ENCODE measurements around the gene BLACAT1.

The BLACAT1 gene

GRCh38 chr1:205448540-205449253 is 7.1 kb downstream of the BLACAT1 start:
- peak overlapping the region; percentile 68 for H3K27ac ChIP-seq (ENCODE audit: insufficient read depth, low read depth, low read length, poor library complexity, severe bottlenecking)
- no peaks in the 10 kb centered on the region for H3K27me3 ChIP-seq (ENCODE audit: control insufficient read depth, insufficient read depth, low read length, poor library complexity, severe bottlenecking)
- 11 to 13% methylated on average over 6 of the region's 6 CpGs for WGBS, 2 experiments
- no peaks in the 10 kb centered on the region for H3K36me3 ChIP-seq (ENCODE audit: control insufficient read depth, insufficient read depth, low read length)
- H3K9me3 ChIP-seq (ENCODE audit: control insufficient read depth, low read length), result no peaks in the 10 kb centered on the region
- no peak overlapping the region for H3K4me3 ChIP-seq (ENCODE audit: insufficient read depth, low read depth, low read length)
- H3K4me1 ChIP-seq (ENCODE audit: control insufficient read depth, insufficient read depth, low read length), result peaks cover 95% of the 10 kb centered on the region

DNA sequence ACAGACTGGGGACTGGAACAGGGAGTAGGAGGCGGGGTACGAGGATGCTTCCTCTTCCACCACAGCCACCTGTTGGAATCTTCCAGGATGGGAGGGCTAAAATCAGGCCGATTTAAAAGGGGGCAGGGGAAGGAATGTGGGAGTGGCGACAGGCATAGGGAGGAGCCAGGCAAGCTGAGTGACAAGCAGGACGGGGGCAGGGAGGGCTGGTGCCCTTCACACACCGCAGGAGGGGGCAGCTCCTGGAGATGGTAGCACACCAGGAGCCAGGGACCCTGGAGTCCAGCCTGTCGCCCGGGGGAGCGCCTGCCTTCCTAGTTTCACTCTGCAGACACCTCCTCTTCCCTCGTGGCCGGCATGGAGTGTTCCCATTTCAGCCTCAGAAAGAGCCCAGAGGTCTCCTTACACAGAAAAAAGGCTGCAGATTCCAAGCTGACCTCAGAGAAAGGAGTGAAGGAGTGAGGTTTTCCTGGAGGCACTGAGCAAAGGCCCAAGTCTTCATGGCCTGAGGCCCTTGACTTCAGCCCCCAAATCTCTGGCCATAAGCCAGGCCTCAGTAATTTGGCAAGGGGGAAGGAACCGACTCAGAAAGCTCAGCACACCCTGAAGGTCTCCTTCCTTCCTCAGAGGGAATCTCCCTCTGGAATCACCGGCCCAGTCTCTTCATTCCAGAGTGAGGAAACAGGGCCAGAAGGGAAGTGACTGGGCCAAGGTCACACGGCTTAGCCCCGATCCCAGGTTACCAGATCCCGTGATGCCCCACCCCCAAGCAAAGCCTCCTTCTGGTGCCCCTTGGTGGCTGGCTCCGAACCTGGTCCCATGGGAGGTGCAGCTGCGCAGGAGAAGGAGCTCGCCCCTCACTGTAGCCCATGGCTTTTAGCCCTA is 8.1 kb downstream of the BLACAT1 start:
- H3K4me1 ChIP-seq (ENCODE audit: control insufficient read depth, insufficient read depth, low read length), result peaks cover 94% of the 10 kb centered on the region
- no peaks in the 10 kb centered on the region for H3K9me3 ChIP-seq (ENCODE audit: control insufficient read depth, low read length)
- no peak overlapping the region for H3K4me3 ChIP-seq (ENCODE audit: insufficient read depth, low read depth, low read length)
- H3K27me3 ChIP-seq (ENCODE audit: control insufficient read depth, insufficient read depth, low read length, poor library complexity, severe bottlenecking), result no peaks in the 10 kb centered on the region
- H3K27ac ChIP-seq (ENCODE audit: insufficient read depth, low read depth, low read length, poor library complexity, severe bottlenecking), result peak overlapping the region; percentile 59
- H3K36me3 ChIP-seq (ENCODE audit: control insufficient read depth, insufficient read depth, low read length), result no peaks in the 10 kb centered on the region
- WGBS, 2 experiments, result 10 to 13% methylated on average over 19 of the region's 19 CpGs

DNA sequence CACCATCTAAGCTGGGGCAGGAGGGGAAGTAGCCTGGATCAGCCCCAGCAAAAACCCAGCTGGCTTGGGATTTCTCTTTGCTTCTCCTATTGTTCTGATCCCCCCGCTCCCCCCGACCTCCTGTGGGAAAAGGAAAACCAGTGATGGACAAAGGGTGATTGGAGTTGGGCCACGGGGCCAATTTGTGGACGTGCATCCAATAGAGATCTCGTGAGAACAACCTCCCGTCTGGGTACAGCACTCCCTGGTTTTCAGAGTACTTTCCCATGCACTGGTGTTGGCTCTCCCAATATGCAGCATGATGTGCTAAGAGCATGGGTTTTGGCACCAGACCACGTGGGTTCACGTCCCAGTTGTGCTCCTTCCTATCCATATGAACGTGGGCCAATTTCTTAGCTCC is 9.0 kb downstream of the BLACAT1 start:
- Histone ChIP-seq H3K36me3 (ENCODE audit: control insufficient read depth, insufficient read depth, low read length) (no peaks in the 10 kb centered on the region), H3K27me3 (ENCODE audit: control insufficient read depth, insufficient read depth, low read length, poor library complexity, severe bottlenecking) (no peaks in the 10 kb centered on the region), H3K27ac (ENCODE audit: insufficient read depth, low read depth, low read length, poor library complexity, severe bottlenecking) (peak overlapping the region; percentile 59), H3K9me3 (ENCODE audit: control insufficient read depth, low read length) (no peaks in the 10 kb centered on the region), H3K4me3 (ENCODE audit: insufficient read depth, low read depth, low read length) (no peak overlapping the region), H3K4me1 (ENCODE audit: control insufficient read depth, insufficient read depth, low read length) (peaks cover 96% of the 10 kb centered on the region)
- 25 to 35% methylated on average over 8 to 9 of the region's 9 CpGs for WGBS, 2 experiments

GRCh38 chr1:205445646-205445935 is 10.3 kb downstream of the BLACAT1 start:
- no peaks in the 10 kb centered on the region for H3K36me3 ChIP-seq (ENCODE audit: control insufficient read depth, insufficient read depth, low read length)
- 66 to 81% methylated on average over 5 of the region's 5 CpGs for WGBS, 2 experiments
- H3K4me1 ChIP-seq (ENCODE audit: control insufficient read depth, insufficient read depth, low read length), result peaks cover 96% of the 10 kb centered on the region
- peak overlapping the region; percentile 85 for H3K27ac ChIP-seq (ENCODE audit: insufficient read depth, low read depth, low read length, poor library complexity, severe bottlenecking)
- H3K27me3 ChIP-seq (ENCODE audit: control insufficient read depth, insufficient read depth, low read length, poor library complexity, severe bottlenecking), result no peaks in the 10 kb centered on the region
- no peak overlapping the region for H3K4me3 ChIP-seq (ENCODE audit: insufficient read depth, low read depth, low read length)
- no peaks in the 10 kb centered on the region for H3K9me3 ChIP-seq (ENCODE audit: control insufficient read depth, low read length)

GRCh38 chr1:205444931-205445645 is 10.8 kb downstream of the BLACAT1 start:
- Histone ChIP-seq H3K9me3 (ENCODE audit: control insufficient read depth, low read length) (no peaks in the 10 kb centered on the region), H3K4me3 (ENCODE audit: insufficient read depth, low read depth, low read length) (peak overlapping the region; percentile 3)
- 2% methylated on average over 17 to 18 of the region's 18 CpGs for WGBS, 2 experiments

DNA sequence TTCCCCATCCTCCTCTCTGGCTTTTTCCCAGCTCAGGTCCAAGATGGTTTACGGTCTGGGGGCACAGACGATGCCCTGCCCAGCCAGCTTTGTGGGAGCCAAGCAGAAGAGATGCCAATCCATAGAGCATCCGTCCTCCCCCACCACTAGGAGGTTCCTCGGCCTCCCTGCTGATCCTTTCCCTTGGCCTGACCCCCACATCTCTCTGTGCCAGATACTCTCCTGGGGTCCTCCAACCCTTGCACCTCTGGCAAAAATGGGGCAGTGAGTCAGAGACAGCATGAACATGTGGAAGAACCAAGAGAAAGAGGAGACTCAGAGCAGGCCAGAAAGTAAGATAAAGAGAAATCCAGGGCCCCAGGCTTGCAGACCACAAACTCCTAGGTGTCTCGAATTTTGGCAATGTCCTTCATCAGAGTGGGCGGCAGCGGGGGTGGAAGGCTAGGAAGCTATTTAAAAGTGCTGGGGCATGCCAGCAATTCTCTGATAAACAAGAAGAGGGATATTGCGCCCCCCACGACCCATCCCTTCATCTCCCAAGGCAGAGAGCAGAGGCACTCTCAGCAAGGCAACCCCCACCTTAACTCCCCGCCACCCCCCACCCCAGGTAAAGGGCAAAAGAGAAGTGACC is 11.4 kb downstream of the BLACAT1 start:
- peaks cover 97% of the 10 kb centered on the region for H3K4me1 ChIP-seq (ENCODE audit: control insufficient read depth, insufficient read depth, low read length)
- H3K9me3 ChIP-seq (ENCODE audit: control insufficient read depth, low read length), result no peaks in the 10 kb centered on the region
- WGBS, 2 experiments, result 17 to 18% methylated on average over 10 of the region's 10 CpGs
- no peaks in the 10 kb centered on the region for H3K27me3 ChIP-seq (ENCODE audit: control insufficient read depth, insufficient read depth, low read length, poor library complexity, severe bottlenecking)
- H3K27ac ChIP-seq (ENCODE audit: insufficient read depth, low read depth, low read length, poor library complexity, severe bottlenecking), result peak overlapping the region; percentile 85
- no peak overlapping the region for H3K4me3 ChIP-seq (ENCODE audit: insufficient read depth, low read depth, low read length)
- no peaks in the 10 kb centered on the region for H3K36me3 ChIP-seq (ENCODE audit: control insufficient read depth, insufficient read depth, low read length)

More at GRCh38 chr1:205444931-205445645, 10.8 kb downstream of the BLACAT1 start:
- Histone ChIP-seq H3K36me3 (ENCODE audit: control insufficient read depth, insufficient read depth, low read length) (no peaks in the 10 kb centered on the region), H3K4me1 (ENCODE audit: control insufficient read depth, insufficient read depth, low read length) (peaks cover 96% of the 10 kb centered on the region), H3K27ac (ENCODE audit: insufficient read depth, low read depth, low read length, poor library complexity, severe bottlenecking) (peak overlapping the region; percentile 85), H3K27me3 (ENCODE audit: control insufficient read depth, insufficient read depth, low read length, poor library complexity, severe bottlenecking) (no peaks in the 10 kb centered on the region)

GRCh38 chr1:205443585-205444299 is 12.1 kb downstream of the BLACAT1 start:
- Histone ChIP-seq H3K27ac (ENCODE audit: insufficient read depth, low read depth, low read length, poor library complexity, severe bottlenecking) (no peak overlapping the region), H3K9me3 (ENCODE audit: control insufficient read depth, low read length) (no peaks in the 10 kb centered on the region), H3K4me1 (ENCODE audit: control insufficient read depth, insufficient read depth, low read length) (peaks cover 99% of the 10 kb centered on the region), H3K36me3 (ENCODE audit: control insufficient read depth, insufficient read depth, low read length) (no peaks in the 10 kb centered on the region), H3K27me3 (ENCODE audit: control insufficient read depth, insufficient read depth, low read length, poor library complexity, severe bottlenecking) (no peaks in the 10 kb centered on the region), H3K4me3 (ENCODE audit: insufficient read depth, low read depth, low read length) (no peak overlapping the region)
- 60 to 66% methylated on average over 6 to 7 of the region's 7 CpGs for WGBS, 2 experiments

DNA sequence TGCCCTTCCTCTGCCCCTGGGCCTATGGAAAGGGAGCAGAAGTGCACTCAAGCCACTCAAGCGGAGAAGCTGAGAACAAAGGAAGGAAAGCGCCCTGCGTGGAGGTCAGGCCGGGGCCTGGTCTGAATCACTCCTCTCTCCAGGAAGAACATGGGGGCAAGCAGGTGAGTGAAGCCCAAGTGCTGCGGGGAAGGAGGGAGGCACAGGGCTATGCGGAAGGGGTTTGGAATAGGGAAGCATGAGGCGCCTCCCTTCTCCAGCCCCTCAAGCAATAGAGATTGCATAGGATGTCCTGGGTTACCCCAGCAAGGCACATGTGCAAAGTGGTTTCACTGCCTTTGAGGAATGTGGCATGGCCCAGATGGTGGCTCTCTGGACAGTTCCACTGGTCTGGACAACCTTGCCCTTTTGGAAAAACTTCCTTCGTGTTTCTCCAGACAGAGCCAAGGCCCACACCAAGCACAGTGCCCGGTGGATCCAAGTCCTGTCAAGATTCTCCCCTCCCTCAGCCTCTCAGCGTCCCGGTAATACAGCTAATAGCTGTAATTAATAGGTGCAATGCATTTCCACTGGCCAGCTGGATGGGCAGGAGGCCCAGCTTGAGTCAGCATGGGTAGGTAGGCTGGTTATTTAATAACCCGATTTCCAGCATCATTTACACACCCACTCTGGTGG is 13.7 kb downstream of the BLACAT1 start:
- peak overlapping the region; percentile 81 for H3K27ac ChIP-seq (ENCODE audit: insufficient read depth, low read depth, low read length, poor library complexity, severe bottlenecking)
- peaks cover 87% of the 10 kb centered on the region for H3K4me1 ChIP-seq (ENCODE audit: control insufficient read depth, insufficient read depth, low read length)
- H3K9me3 ChIP-seq (ENCODE audit: control insufficient read depth, low read length), result no peaks in the 10 kb centered on the region

DNA sequence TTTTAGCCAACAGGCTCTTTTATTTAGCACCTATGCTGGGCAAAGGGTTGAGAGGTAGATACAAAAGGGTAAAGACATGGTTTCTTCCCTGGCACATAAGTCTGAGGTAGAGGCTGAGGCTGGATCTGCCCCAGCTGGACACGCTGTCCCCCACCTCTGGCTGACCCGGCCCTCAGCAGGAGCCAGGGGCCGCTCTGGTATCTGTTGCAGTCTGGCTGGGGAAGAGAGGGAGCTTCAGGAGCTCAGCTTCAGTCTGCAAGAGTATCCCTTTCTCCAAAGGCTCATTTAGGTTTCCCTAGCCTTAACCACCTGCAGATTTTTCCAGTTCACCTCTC is 14.2 kb downstream of the BLACAT1 start:
- peak overlapping the region; percentile 81 for H3K27ac ChIP-seq (ENCODE audit: insufficient read depth, low read depth, low read length, poor library complexity, severe bottlenecking)
- WGBS, 2 experiments, result 24 to 31% methylated on average over 3 of the region's 3 CpGs
- no peaks in the 10 kb centered on the region for H3K9me3 ChIP-seq (ENCODE audit: control insufficient read depth, low read length)
- no peaks in the 10 kb centered on the region for H3K36me3 ChIP-seq (ENCODE audit: control insufficient read depth, insufficient read depth, low read length)
- peaks cover 82% of the 10 kb centered on the region for H3K4me1 ChIP-seq (ENCODE audit: control insufficient read depth, insufficient read depth, low read length)
- H3K4me3 ChIP-seq (ENCODE audit: insufficient read depth, low read depth, low read length), result peak overlapping the region; percentile 10
- no peaks in the 10 kb centered on the region for H3K27me3 ChIP-seq (ENCODE audit: control insufficient read depth, insufficient read depth, low read length, poor library complexity, severe bottlenecking)

More for the DNA sequence above, 13.7 kb downstream of the BLACAT1 start:
- no peaks in the 10 kb centered on the region for H3K27me3 ChIP-seq (ENCODE audit: control insufficient read depth, insufficient read depth, low read length, poor library complexity, severe bottlenecking)
- H3K36me3 ChIP-seq (ENCODE audit: control insufficient read depth, insufficient read depth, low read length), result no peaks in the 10 kb centered on the region
- 55 to 59% methylated on average over 11 to 12 of the region's 12 CpGs for WGBS, 2 experiments
- no peak overlapping the region for H3K4me3 ChIP-seq (ENCODE audit: insufficient read depth, low read depth, low read length)

All from ectodermal cell (in vitro differentiated cells).